RWPE1 (cell line): ENCODE results near the gene CTSC.
"Not testable (repeated sequence)": the region's sequence is repeated elsewhere in the genome, so short reads cannot be mapped to it uniquely, and the experiment has no call there.

Experiments
- CTCF ChIA-PET: fragments of 350-600 bp; sonication (Branson Sonifier 250); formaldehyde crosslinking; extraction: SDS; loops from one replicate; lab custom pipeline; 2021; lab: Yijun Ruan, JAX
- POLR2A ChIA-PET: fragments of 400-600 bp; formaldehyde crosslinking; extraction: SDS; loops from one replicate; lab custom pipeline; 2020; ENCODE audit warnings: antibody characterized with exemption; ENCODE audit not compliant: low non-redundant PET; lab: Yijun Ruan, JAX
- DNase-seq: peaks from one replicate; pipeline ENCODE4 v3.0.0; 2012; ENCODE audit warnings: low spot score
- H3K27ac ChIP-seq: fragments of 450-650 bp; 2 replicates; pipeline ENCODE4 v1.5.1; 2017
- CTCF ChIP-seq: fragments of 450-650 bp; conservative IDR thresholded peaks from 2 replicates; pipeline ENCODE4 v1.5.1; 2017; ENCODE audit warnings: low read depth, mild to moderate bottlenecking

Gene CTSC

GRCh38 chr11:88250566-88251242 lies 86.8 kb downstream of the CTSC start:
- no peak overlapping the region for H3K27ac ChIP-seq
- no peak for TF ChIP-seq CTCF
- CTCF ChIA-PET, result no interaction called here
- POLR2A ChIA-PET, result no interaction called here
- no peak for DNase-seq

GRCh38 chr11:88249706-88250105 lies 87.8 kb downstream of the CTSC start:
- ChIA-PET CTCF (no interaction called here), POLR2A (no interaction called here)
- no peak overlapping the region for H3K27ac ChIP-seq
- DNase-seq, result no peak
- no peak for TF ChIP-seq CTCF

- peak; percentile 44 for DNase-seq
- TF ChIP-seq CTCF, result no peak
- ChIA-PET POLR2A (no interaction called here), CTCF (no interaction called here)
- no peak overlapping the region for H3K27ac ChIP-seq
Observed at GRCh38 chr11:88246696-88247095, 90.8 kb downstream of the CTSC start.

- CTCF ChIA-PET, H3K27ac ChIP-seq, DNase-seq, POLR2A ChIA-PET: not testable (repeated sequence)
Observed at GRCh38 chr11:88245576-88245975, 92.0 kb downstream of the CTSC start.
